H1 (cell line): ENCODE measurements around the gene NR3C1. TPM values are rescaled to one million over a fixed set of nuclear protein-coding genes. Genes with fewer than 3 reads are reported as not detected.

Experiments used
- RAD21 ChIP-seq, 2 experiments: IDR thresholded peaks in 1 of 2; conservative IDR thresholded peaks in 1 of 2; 2 replicates each; pipeline ENCODE4 v1.6.1; 2011; ENCODE audit warnings: low read depth in 2 of 2, low read length in 2 of 2, improper control_type of control experiment in 1 of 2, inconsistent platforms in 1 of 2, mild to moderate bottlenecking in 1 of 2, moderate library complexity in 1 of 2
- RBBP5 ChIP-seq: IDR thresholded peaks from 2 replicates; pipeline ENCODE4 v1.7.1; 2012; ENCODE audit warnings: low read depth, mild to moderate bottlenecking, inconsistent platforms, low read length, moderate library complexity, borderline replicate concordance
- RNF2 ChIP-seq: fragments of 200-900, 300-1000 bp; sonication (generic); IDR thresholded peaks from 2 replicates; pipeline ENCODE4 v1.7.1; 2016; ENCODE audit warnings: borderline replicate concordance, low read depth, mild to moderate bottlenecking, antibody characterized with exemption, low read length; ENCODE audit not compliant: poor library complexity, severe bottlenecking; ENCODE audit errors: missing control alignments
- RXRA ChIP-seq: IDR thresholded peaks from 2 replicates; pipeline ENCODE4 v1.6.1; 2011; ENCODE audit warnings: low read depth, mild to moderate bottlenecking, low read length, moderate library complexity; ENCODE audit not compliant: insufficient read depth
- SAP30 ChIP-seq: fragments of 300-600 bp; sonication (generic); IDR thresholded peaks from 2 replicates; pipeline ENCODE4 v1.7.1; 2012; ENCODE audit warnings: low read length, moderate library complexity, mild to moderate bottlenecking, inconsistent platforms; ENCODE audit not compliant: insufficient read depth, insufficient replicate concordance
- polyA plus RNA-seq, 7 experiments: library from polyadenylated mRNA; depleted of rRNA in 3 of 7; stranded (reverse) in 5 of 7; unstranded in 2 of 7; fragments of >200 nt in 5 of 7; fragments of 200-250 nt in 2 of 7; gene quantifications; 1 replicate in 5 of 7; 2 replicates in 1 of 7; 4 replicates in 1 of 7; pipeline versions ENCODE4 v1.2.1 to v1.2.3, GENCODE V29; 2011 to 2013; ENCODE audit warnings: missing spikeins in 2 of 7, mixed read lengths in 2 of 7
- total RNA-seq: library from RNA; stranded (reverse); fragmentation: NEBNext Ultra II Directional; extraction: Animal tissue kit (Norgen Biotek cat#: 25700); gene quantifications from 2 replicates; pipeline ENCODE4 v1.2.1, GENCODE V29; 2021

NR3C1 gene
- total and polyA plus RNA-seq, 2 of the 8 experiments (the other 6 are each of a cell fraction or from before 2014, with no cell fraction given) = 1.7 to 5.4 TPM

GRCh38 chr5:143432658-143433239, 29.3 kb upstream of the NR3C1 start (continued):
- no peak for TF ChIP-seq RNF2
- no peak for TF ChIP-seq RXRA
- no peak for TF ChIP-seq RAD21 (IDR thresholded peaks at IDR 0.05 in 1 of 2, conservative IDR thresholded peaks at IDR 0.05 in 1 of 2; ENCODE audit: low read depth in 2 of 2, low read length in 2 of 2)
- TF ChIP-seq RBBP5 = no peak
- TF ChIP-seq SAP30 = no peak
